Endodermal cell (in vitro differentiated cells): ENCODE results near the gene ANKMY1. TPM values are rescaled to one million over a fixed set of nuclear protein-coding genes. Genes with fewer than 3 reads are reported as not detected.

Experiments used
- DNase-seq: peaks from one replicate; pipeline ENCODE4 v3.0.0-alpha.2; 2017
- H3K27ac ChIP-seq: 2 replicates; pipeline ENCODE4 v1.5.1; 2013; ENCODE audit warnings: mild to moderate bottlenecking, low read depth, low read length, moderate library complexity
- H3K27me3 ChIP-seq: 2 replicates; pipeline ENCODE4 v1.6.1; 2013; ENCODE audit warnings: mild to moderate bottlenecking, low read length, moderate library complexity; ENCODE audit not compliant: insufficient read depth, control insufficient read depth, poor library complexity, severe bottlenecking
- H3K36me3 ChIP-seq: 2 replicates; pipeline ENCODE4 v1.7.0; 2013; ENCODE audit warnings: mild to moderate bottlenecking, low read length, moderate library complexity; ENCODE audit not compliant: control insufficient read depth, insufficient read depth
- H3K4me1 ChIP-seq: one replicate; pipeline ENCODE4 v1.7.0; 2013; ENCODE audit warnings: low read length; ENCODE audit not compliant: control insufficient read depth, insufficient read depth
- H3K4me3 ChIP-seq: 2 replicates; pipeline ENCODE4 v1.5.1; 2013; ENCODE audit warnings: mild to moderate bottlenecking, low read length, moderate library complexity
- H3K9ac ChIP-seq: 2 replicates; pipeline ENCODE4 v1.6.1; 2013; ENCODE audit warnings: mild to moderate bottlenecking, low read length, moderate library complexity; ENCODE audit not compliant: poor library complexity, severe bottlenecking; ENCODE audit errors: extremely low read depth
- H3K9me3 ChIP-seq: 2 replicates; pipeline ENCODE4 v1.6.1; 2013; ENCODE audit warnings: mild to moderate bottlenecking, low read length, moderate library complexity; ENCODE audit not compliant: control insufficient read depth
- H3K27ac Mint-ChIP-seq: 2 replicates; pipeline ENCODE4 v1.8.0; 2020; ENCODE audit warnings: mixed read lengths
- H3K27me3 Mint-ChIP-seq: 2 replicates; pipeline ENCODE4 v1.8.0; 2021; ENCODE audit warnings: mild to moderate bottlenecking, mixed read lengths; ENCODE audit not compliant: insufficient read depth
- H3K36me3 Mint-ChIP-seq: 2 replicates; pipeline ENCODE4 v1.8.0; 2020; ENCODE audit warnings: low read depth, mixed read lengths
- H3K4me1 Mint-ChIP-seq: 2 replicates; pipeline ENCODE4 v1.8.0; 2020; ENCODE audit warnings: mixed read lengths
- H3K4me3 Mint-ChIP-seq: 2 replicates; pipeline ENCODE4 v1.8.0; 2020; ENCODE audit warnings: mild to moderate bottlenecking, moderate library complexity, mixed read lengths
- H3K9me3 Mint-ChIP-seq: 2 replicates; pipeline ENCODE4 v1.8.0; 2020; ENCODE audit warnings: mild to moderate bottlenecking, mixed read lengths
- CTCF ChIP-seq: fragments of 200-600 bp; sonication (generic); conservative IDR thresholded peaks from 2 replicates; pipeline ENCODE4 v1.5.0; 2021; ENCODE audit warnings: antibody characterized with exemption, mild to moderate bottlenecking
- WGBS, 2 experiments: methylation state at CpG; one replicate each; pipeline versions ENCODE4 v1.1.5 to v1.1.7; 2013; ENCODE audit warnings: missing lambda C conversion rate in 2 of 2, mixed read lengths in 1 of 2; ENCODE audit not compliant: insufficient coverage in 1 of 2, insufficient read length in 1 of 2; 5-methylcytosine and 5-hydroxymethylcytosine counted together
- total RNA-seq, 2 donors: library from RNA; stranded (reverse); fragmentation: NEBNext Ultra II Directional in 1 of 2; extraction: Animal tissue kit (Norgen Biotek cat#: 25700) in 1 of 2; gene quantifications; 2 replicates in 1 of 2; 3 replicates in 1 of 2; pipeline ENCODE4 v1.2.1, GENCODE V29; 2021

Gene ANKMY1
- total RNA-seq, 2 donors from 2014 or later = 7.4 to 13.3 TPM

DNA sequence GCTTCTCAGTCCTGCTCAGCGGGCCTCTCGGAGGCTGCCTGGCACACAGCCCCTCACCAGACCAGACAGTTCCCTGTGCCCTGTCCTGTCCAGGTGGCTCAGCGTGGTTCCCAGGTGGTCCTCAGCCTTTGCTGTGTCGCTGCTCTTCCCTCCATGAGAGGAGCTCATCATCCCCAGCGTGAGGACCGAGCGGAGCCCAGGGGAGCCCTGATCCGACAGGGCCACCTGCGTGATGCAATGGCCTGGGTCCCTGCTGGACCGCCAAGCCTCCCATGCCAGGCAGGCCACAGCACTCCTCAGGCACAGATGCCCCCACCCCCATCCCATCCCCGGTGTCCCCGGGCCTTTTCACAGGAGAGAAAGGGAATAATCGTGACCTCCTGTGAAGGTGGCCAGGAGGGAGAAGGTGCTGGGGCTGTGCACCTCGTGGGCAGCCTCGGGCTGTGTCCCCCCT is 118.1 kb downstream of the ANKMY1 start:
- Histone ChIP-seq H3K4me1 (no peaks in the 10 kb centered on the region), H3K36me3 (no peaks in the 10 kb centered on the region), H3K9ac (no peak overlapping the region), H3K4me3 (no peak overlapping the region), H3K27ac (no peak overlapping the region), H3K27me3 (peaks cover 14% of the 10 kb centered on the region), H3K9me3 (no peaks in the 10 kb centered on the region)
- peak; percentile 24 for DNase-seq
- Mint-ChIP-seq H3K36me3 (peaks cover 2% of the 10 kb centered on the region), H3K4me3 (no peak overlapping the region), H3K4me1 (no peaks in the 10 kb centered on the region), H3K27me3 (peaks cover 18% of the 10 kb centered on the region), H3K27ac (no peak overlapping the region), H3K9me3 (no peaks in the 10 kb centered on the region)
- no peak for TF ChIP-seq CTCF
- 91% methylated on average over 7 to 15 of the region's 15 CpGs for WGBS, 2 experiments

DNA sequence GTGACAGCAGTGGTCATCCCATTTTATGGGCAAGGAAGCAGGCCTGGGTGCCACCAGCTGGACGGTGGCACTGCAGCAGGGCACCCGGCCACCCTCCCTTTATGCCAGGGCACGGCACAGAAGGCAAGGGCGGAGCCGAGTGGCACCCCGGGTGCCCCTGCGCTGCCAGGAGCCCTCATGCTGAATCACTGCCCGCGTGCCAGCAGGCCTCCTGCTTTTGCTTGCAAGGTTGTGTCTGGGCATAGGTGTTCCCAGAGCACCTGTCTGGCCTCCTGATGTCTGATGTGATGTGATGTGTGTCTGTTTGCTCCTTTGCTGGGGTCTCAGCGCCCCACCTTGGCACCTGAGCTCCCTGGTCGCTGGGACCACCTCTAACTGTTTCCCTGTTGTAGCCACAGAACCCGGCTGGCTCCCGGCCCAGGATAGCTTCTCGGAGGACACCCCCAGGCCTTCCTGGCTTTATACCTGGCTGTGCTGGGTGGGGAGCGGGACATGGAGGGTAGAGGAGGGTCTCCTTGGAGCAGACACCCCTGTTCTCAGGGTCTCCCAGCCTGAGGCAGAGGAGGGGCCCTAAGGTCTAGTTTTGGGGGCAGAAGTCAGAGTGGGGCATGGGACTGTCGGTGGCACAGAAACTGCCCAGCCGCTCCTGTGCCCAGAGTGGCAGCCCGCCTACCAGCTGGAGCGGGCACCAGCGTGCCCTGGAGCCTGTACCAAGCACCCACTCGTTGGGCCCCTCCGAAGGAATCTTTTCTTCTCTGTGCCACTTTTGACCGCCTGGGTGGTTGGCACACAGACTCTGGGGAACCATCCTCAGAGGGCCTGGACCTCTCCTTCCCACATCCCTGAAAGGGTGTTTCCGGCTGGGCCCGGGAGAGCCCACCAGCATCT is 118.7 kb downstream of the ANKMY1 start:
- H3K27ac ChIP-seq = no peak overlapping the region
- peaks cover 14% of the 10 kb centered on the region for H3K27me3 ChIP-seq
- Mint-ChIP-seq H3K27me3 (peaks cover 21% of the 10 kb centered on the region), H3K36me3 (peaks cover 2% of the 10 kb centered on the region), H3K4me3 (no peak overlapping the region), H3K4me1 (no peaks in the 10 kb centered on the region), H3K9me3 (no peaks in the 10 kb centered on the region), H3K27ac (no peak overlapping the region)
- no peaks in the 10 kb centered on the region for H3K9me3 ChIP-seq
- 91 to 93% methylated on average over 13 to 25 of the region's 25 CpGs for WGBS, 2 experiments
- H3K9ac ChIP-seq = no peak overlapping the region
- DNase-seq = peak; percentile 24
- TF ChIP-seq CTCF = no peak
- H3K36me3 ChIP-seq = no peaks in the 10 kb centered on the region
- H3K4me1 ChIP-seq = no peaks in the 10 kb centered on the region
- no peak overlapping the region for H3K4me3 ChIP-seq

DNA sequence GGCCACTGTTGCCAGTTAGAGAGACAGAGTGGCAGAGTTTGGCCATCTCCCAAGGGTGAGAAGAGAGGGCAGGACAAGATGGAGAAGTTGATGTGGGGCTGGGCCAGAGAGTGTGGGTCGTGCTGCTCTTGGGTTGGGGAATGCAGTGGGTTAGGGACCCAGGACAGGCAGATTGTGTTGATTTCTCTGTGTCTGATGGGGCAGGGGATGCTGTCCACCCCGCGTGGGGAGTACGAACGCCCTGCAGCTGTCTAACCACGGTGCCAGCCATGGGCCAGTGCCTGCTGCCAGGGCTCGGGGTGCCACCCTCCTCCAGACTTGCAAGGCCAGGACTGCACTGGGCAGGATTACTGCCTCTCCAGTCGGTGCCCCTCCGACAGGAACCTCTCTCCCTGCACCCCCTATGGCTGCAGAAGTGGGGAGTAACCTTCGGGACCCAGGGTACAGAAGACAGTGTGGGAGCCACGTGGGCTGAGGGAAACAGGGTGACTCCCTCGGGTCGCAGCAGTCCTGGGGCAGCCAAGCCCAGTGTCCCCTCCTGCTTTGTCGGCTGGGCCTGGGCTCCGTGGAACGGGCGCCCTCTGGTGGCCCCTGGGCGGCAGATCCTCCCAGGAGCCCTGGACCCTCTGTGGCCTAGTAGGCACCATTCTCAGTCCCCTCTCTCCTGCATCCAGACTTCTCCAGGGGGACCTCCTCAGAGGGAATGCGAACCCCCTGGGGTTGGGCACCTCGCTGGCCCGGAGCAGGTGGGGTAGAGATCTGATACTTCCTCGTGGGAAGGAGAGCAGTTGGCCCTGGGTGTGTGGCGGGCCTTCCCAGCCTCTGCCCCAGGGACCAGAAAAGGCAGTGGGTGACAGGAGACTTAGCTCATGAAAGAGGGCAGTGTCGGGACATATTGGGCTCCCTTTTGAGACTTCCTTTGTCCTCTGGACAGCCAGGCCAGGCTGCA is 119.7 kb downstream of the ANKMY1 start:
- Histone ChIP-seq H3K36me3 (no peaks in the 10 kb centered on the region), H3K9ac (no peak overlapping the region), H3K27ac (no peak overlapping the region), H3K9me3 (no peaks in the 10 kb centered on the region), H3K27me3 (peaks cover 14% of the 10 kb centered on the region), H3K4me3 (no peak overlapping the region), H3K4me1 (no peaks in the 10 kb centered on the region)
- peaks cover 2% of the 10 kb centered on the region for H3K36me3 Mint-ChIP-seq
- WGBS, 2 experiments = 36 to 55% methylated on average over 7 to 24 of the region's 24 CpGs
- no peaks in the 10 kb centered on the region for H3K9me3 Mint-ChIP-seq
- peak; percentile 92 for DNase-seq
- H3K4me1 Mint-ChIP-seq = no peaks in the 10 kb centered on the region
- H3K4me3 Mint-ChIP-seq = peak overlapping the region; percentile 80
- TF ChIP-seq CTCF = peak; percentile 97
- peaks cover 28% of the 10 kb centered on the region for H3K27me3 Mint-ChIP-seq
- H3K27ac Mint-ChIP-seq = no peak overlapping the region
